ENCODE measurements around the gene ATXN2.
"Not testable (repeated sequence)": the region's sequence is repeated elsewhere in the genome, so short reads cannot be mapped to it uniquely, and the experiment has no call there.

The ATXN2 gene

GRCh38 chr12:111412830-111413441 lies 186.2 kb downstream of the ATXN2 start:
- no peak for DNase-seq

GRCh38 chr12:111412007-111412829 lies 186.9 kb downstream of the ATXN2 start:
- DNase-seq = no peak

GRCh38 chr12:111411185-111411764 lies 187.8 kb downstream of the ATXN2 start:
- no peak for DNase-seq

- DNase-seq = no peak
Measured at GRCh38 chr12:111410431-111411184, 188.5 kb downstream of the ATXN2 start.

- no peak for DNase-seq
Measured at GRCh38 chr12:111409780-111410430, 189.2 kb downstream of the ATXN2 start.

- DNase-seq = no peak
Measured at GRCh38 chr12:111409403-111409779, 189.7 kb downstream of the ATXN2 start.

- no peak for DNase-seq
Measured at GRCh38 chr12:111408686-111409402, 190.3 kb downstream of the ATXN2 start.

GRCh38 chr12:111408116-111408440 lies 191.0 kb downstream of the ATXN2 start:
- DNase-seq = no peak

GRCh38 chr12:111407377-111408115 lies 191.6 kb downstream of the ATXN2 start:
- no peak for DNase-seq

- no peak for DNase-seq
Measured at GRCh38 chr12:111406474-111407376, 192.4 kb downstream of the ATXN2 start.

GRCh38 chr12:111405859-111406473 lies 193.1 kb downstream of the ATXN2 start, which contains the start of gene SH2B3:
Gene SH2B3 (plus strand): TSS chr12:111405923. CDS start chr12:111418146, 12,223 bp downstream.
- DNase-seq = no peak

GRCh38 chr12:111405149-111405858 lies 193.8 kb downstream of the ATXN2 start:
- DNase-seq = peak; percentile 63 to 92

GRCh38 chr12:111404362-111405148 lies 194.6 kb downstream of the ATXN2 start:
- no peak for DNase-seq

GRCh38 chr12:111402490-111402824 lies 196.7 kb downstream of the ATXN2 start:
- not testable (repeated sequence) for DNase-seq
